ENCODE data around the gene TERB1.

GRCh38 chr16:66720766-66721165 lies 80.6 kb downstream of the TERB1 start:
- no peak for TF ChIP-seq CTCF (IDR thresholded peaks at IDR 0.05)
- TF ChIP-seq POLR2A (IDR thresholded peaks at IDR 0.05) = no peak

All from thyroid gland (tissue), 4 donors.